Activated B cell treated with CpG ODN at 0.5 μM for 24 hours (primary cell): ENCODE data around the gene C22orf15. TPM values are rescaled to one million over a fixed set of nuclear protein-coding genes. Genes with fewer than 3 reads are reported as not detected.

Experiments
- ATAC-seq: fragments of 200-7000 bp; cut with Tn5 transposase; one replicate; pipeline ENCODE4 v1.10.0; 2021; ENCODE audit warnings: low read depth, mild to moderate bottlenecking, moderate library complexity
- CTCF ChIA-PET: fragments of 350-600 bp; sonication (Branson Sonifier 250); formaldehyde crosslinking; loops from one replicate; lab custom pipeline; 2021; ENCODE audit warnings: antibody characterized with exemption; lab: Charles Lee
- POLR2A ChIA-PET: fragments of 350-600 bp; sonication (Branson Sonifier 250); formaldehyde crosslinking; loops from one replicate; lab custom pipeline; 2021; ENCODE audit warnings: antibody characterized with exemption; lab: Charles Lee
- DNase-seq: peaks from one replicate; pipeline ENCODE4 v3.0.0; 2022
- H3K27ac Mint-ChIP-seq: one replicate; pipeline ENCODE4 v1.8.0; 2020; ENCODE audit warnings: mixed read lengths
- H3K27me3 Mint-ChIP-seq: one replicate; pipeline ENCODE4 v1.8.0; 2021; ENCODE audit warnings: mixed read lengths
- H3K36me3 Mint-ChIP-seq: one replicate; pipeline ENCODE4 v1.8.0; 2021; ENCODE audit warnings: low read depth, mixed read lengths
- H3K4me1 Mint-ChIP-seq: one replicate; pipeline ENCODE4 v1.8.0; 2021; ENCODE audit warnings: mixed read lengths
- H3K4me3 Mint-ChIP-seq: one replicate; pipeline ENCODE4 v1.8.0; 2020; ENCODE audit warnings: mild to moderate bottlenecking, mixed read lengths
- H3K9me3 Mint-ChIP-seq: one replicate; pipeline ENCODE4 v1.8.0; 2020; ENCODE audit warnings: mixed read lengths
- CTCF ChIP-seq: fragments of 200-600 bp; IDR thresholded peaks from one replicate; pipeline ENCODE4 v1.8.0; 2022; ENCODE audit warnings: antibody characterized with exemption, mild to moderate bottlenecking
- intact Hi-C: fragments of 100-400 bp; cut with micrococcal nuclease; formaldehyde crosslinking; loops from one replicate; pipeline ENCODE4 v1.15.1; 2024
- total RNA-seq: library from RNA; stranded (reverse); gene quantifications from 2 replicates; pipeline ENCODE4 v1.2.3, GENCODE V29; 2022

Gene C22orf15
- total RNA-seq, 1 donor from 2014 or later = 0.31 TPM

GRCh38 chr22:23782252-23782651, 19.5 kb downstream of the C22orf15 start:
- no peak for ATAC-seq
- ChIA-PET POLR2A (interaction anchor here (1.1 kb wide), 1 partner anchor 10 kb away, joined by 5 read pairs; the partner anchor contains the start of gene MMP11), CTCF (no interaction called here)
- intact Hi-C loops = no loop called here
- Mint-ChIP-seq H3K9me3 (no peaks in the 10 kb centered on the region), H3K36me3 (peaks cover 4% of the 10 kb centered on the region), H3K27ac (no peak overlapping the region), H3K27me3 (no peaks in the 10 kb centered on the region), H3K4me3 (no peak overlapping the region), H3K4me1 (peaks cover 12% of the 10 kb centered on the region)
- no peak for DNase-seq
- no peak for TF ChIP-seq CTCF

GRCh38 chr22:23782703-23783102, 19.9 kb downstream of the C22orf15 start:
- Mint-ChIP-seq H3K27me3 (no peaks in the 10 kb centered on the region), H3K4me3 (no peak overlapping the region), H3K4me1 (peaks cover 17% of the 10 kb centered on the region), H3K36me3 (peaks cover 8% of the 10 kb centered on the region), H3K9me3 (no peaks in the 10 kb centered on the region), H3K27ac (no peak overlapping the region)
- intact Hi-C loops = no loop called here
- no peak for DNase-seq
- ChIA-PET CTCF (no interaction called here), POLR2A (no interaction called here)
- no peak for ATAC-seq
- TF ChIP-seq CTCF = no peak

GRCh38 chr22:23783265-23784150, 20.7 kb downstream of the C22orf15 start:
- ChIA-PET CTCF (no interaction called here), POLR2A (no interaction called here)
- intact Hi-C loops = no loop called here
- no peak overlapping the region for H3K4me3 Mint-ChIP-seq
- no peak for TF ChIP-seq CTCF
- peaks cover 25% of the 10 kb centered on the region for H3K4me1 Mint-ChIP-seq
- no peaks in the 10 kb centered on the region for H3K27me3 Mint-ChIP-seq
- no peak overlapping the region for H3K27ac Mint-ChIP-seq
- ATAC-seq = no peak
- H3K9me3 Mint-ChIP-seq = no peaks in the 10 kb centered on the region
- peaks cover 8% of the 10 kb centered on the region for H3K36me3 Mint-ChIP-seq
- DNase-seq = no peak

- Mint-ChIP-seq H3K27ac (no peak overlapping the region), H3K4me1 (peaks cover 31% of the 10 kb centered on the region), H3K9me3 (no peaks in the 10 kb centered on the region), H3K4me3 (no peak overlapping the region), H3K27me3 (no peaks in the 10 kb centered on the region), H3K36me3 (peaks cover 9% of the 10 kb centered on the region)
- DNase-seq (no peak), ATAC-seq (no peak)
- intact Hi-C loops = no loop called here
- TF ChIP-seq CTCF = no peak
- CTCF ChIA-PET = no interaction called here
- POLR2A ChIA-PET = interaction anchor here (0.7 to 1.0 kb wide), 2 partner anchors 12 to 18 kb away, joined by 3 read pairs; partner anchors contain the start of gene MMP11
These were observed 21.5 kb downstream of the C22orf15 start for GRCh38 chr22:23784215-23784732.

- no peaks in the 10 kb centered on the region for H3K9me3 Mint-ChIP-seq
- H3K4me1 Mint-ChIP-seq = peaks cover 45% of the 10 kb centered on the region
- no peaks in the 10 kb centered on the region for H3K27me3 Mint-ChIP-seq
- TF ChIP-seq CTCF = no peak
- intact Hi-C loops = loop anchor here (1.0 to 5.0 kb wide), 3 partner anchors 13 to 126 kb away; no protein-coding TSS in a partner anchor
- DNase-seq (no peak), ATAC-seq (no peak)
- H3K27ac Mint-ChIP-seq = peak overlapping the region; percentile 88
- peak overlapping the region; percentile 90 for H3K4me3 Mint-ChIP-seq
- H3K36me3 Mint-ChIP-seq = peaks cover 20% of the 10 kb centered on the region
- POLR2A ChIA-PET = interaction anchor here (0.5 to 3.2 kb wide), 10 partner anchors 9 to 378 kb away, joined by 3 to 20 read pairs (median 6); partner anchors contain the start of genes MMP11 and SLC2A11
- CTCF ChIA-PET = interaction anchor here (0.9 kb wide), 1 partner anchor 11 kb away, joined by 3 read pairs; no protein-coding TSS in a partner anchor
These were observed 23.5 kb downstream of the C22orf15 start for GRCh38 chr22:23786261-23786710.
